K562 (cell line): Measurements from ENCODE around the gene PLEKHA5.

Experiments used
- BRF1 ChIP-seq: IDR thresholded peaks from 3 replicates; pipeline ENCODE4 v1.6.1; 2011; ENCODE audit warnings: borderline replicate concordance, mild to moderate bottlenecking; ENCODE audit not compliant: insufficient read length; ENCODE audit errors: extremely low read depth
- NRF1 ChIP-seq, 2 experiments: fragments of 450-650 bp; IDR thresholded peaks in 1 of 2; conservative IDR thresholded peaks in 1 of 2; 2 replicates each; pipeline ENCODE4 v1.6.1; 2014; ENCODE audit warnings: mild to moderate bottlenecking in 2 of 2
- ZC3H4 ChIP-seq: sonication (generic); formaldehyde crosslinking; IDR thresholded peaks from 2 replicates; pipeline ENCODE4 v1.9.0; 2021; ENCODE audit warnings: missing genetic modification reagents, borderline replicate concordance
- ZNF134 ChIP-seq: fragments of 250-450 bp; sonication (Bioruptor Pico); conservative IDR thresholded peaks from 2 replicates; pipeline ENCODE4 v1.4.0; 2020
- TF ChIP-seq, protein P1 (sequence below), 3 experiments: IDR thresholded peaks in 2 of 3; conservative IDR thresholded peaks in 1 of 3; 2 replicates each; pipeline ENCODE4 v1.5.1; 2011 to 2012; ENCODE audit warnings: low read length in 3 of 3, mild to moderate bottlenecking in 3 of 3, control low read depth in 2 of 3, improper control_type of control experiment in 1 of 3, inconsistent platforms in 1 of 3, low read depth in 1 of 3, mixed read lengths in 1 of 3, moderate library complexity in 1 of 3; ENCODE audit not compliant: insufficient read depth in 2 of 3

GRCh38 chr12:19251481-19252132 is 122.1 kb downstream of the PLEKHA5 start:
- TF ChIP-seq, protein P1, sequence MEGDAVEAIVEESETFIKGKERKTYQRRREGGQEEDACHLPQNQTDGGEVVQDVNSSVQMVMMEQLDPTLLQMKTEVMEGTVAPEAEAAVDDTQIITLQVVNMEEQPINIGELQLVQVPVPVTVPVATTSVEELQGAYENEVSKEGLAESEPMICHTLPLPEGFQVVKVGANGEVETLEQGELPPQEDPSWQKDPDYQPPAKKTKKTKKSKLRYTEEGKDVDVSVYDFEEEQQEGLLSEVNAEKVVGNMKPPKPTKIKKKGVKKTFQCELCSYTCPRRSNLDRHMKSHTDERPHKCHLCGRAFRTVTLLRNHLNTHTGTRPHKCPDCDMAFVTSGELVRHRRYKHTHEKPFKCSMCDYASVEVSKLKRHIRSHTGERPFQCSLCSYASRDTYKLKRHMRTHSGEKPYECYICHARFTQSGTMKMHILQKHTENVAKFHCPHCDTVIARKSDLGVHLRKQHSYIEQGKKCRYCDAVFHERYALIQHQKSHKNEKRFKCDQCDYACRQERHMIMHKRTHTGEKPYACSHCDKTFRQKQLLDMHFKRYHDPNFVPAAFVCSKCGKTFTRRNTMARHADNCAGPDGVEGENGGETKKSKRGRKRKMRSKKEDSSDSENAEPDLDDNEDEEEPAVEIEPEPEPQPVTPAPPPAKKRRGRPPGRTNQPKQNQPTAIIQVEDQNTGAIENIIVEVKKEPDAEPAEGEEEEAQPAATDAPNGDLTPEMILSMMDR (IDR thresholded peaks at IDR 0.05 in 2 of 3, conservative IDR thresholded peaks at IDR 0.05 in 1 of 3; ENCODE audit: insufficient read depth in 2 of 3, low read depth in 1 of 3, low read length in 3 of 3): no peak
- TF ChIP-seq BRF1 (no peak), NRF1 (conservative IDR thresholded peaks at IDR 0.05 in 1 of 2, IDR thresholded peaks at IDR 0.05 in 1 of 2) (no peak), ZC3H4 (CRISPR knock-in tag) (no peak), ZNF134 (CRISPR knock-in tag) (no peak)
